Stimulated activated CD4-positive, alpha-beta T cell treated with anti-CD3 and anti-CD28 coated beads, Interleukin-15, amount 100 ng/mL, for 48 hours (primary cell): ENCODE data around the gene ANXA2R.
"Not testable (repeated sequence)": the region's sequence is repeated elsewhere in the genome, so short reads cannot be mapped to it uniquely, and the experiment has no call there.

Source experiments
- DNase-seq, 2 donors: peaks; one replicate each; pipeline ENCODE4 v3.0.0-alpha.2; 2020; ENCODE audit warnings: low read depth in 2 of 2

ANXA2R gene, protein sequence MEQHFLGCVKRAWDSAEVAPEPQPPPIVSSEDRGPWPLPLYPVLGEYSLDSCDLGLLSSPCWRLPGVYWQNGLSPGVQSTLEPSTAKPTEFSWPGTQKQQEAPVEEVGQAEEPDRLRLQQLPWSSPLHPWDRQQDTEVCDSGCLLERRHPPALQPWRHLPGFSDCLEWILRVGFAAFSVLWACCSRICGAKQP

GRCh38 chr5:43040287-43041098, at the start of gene ANXA2R:
TSS of gene ANXA2R (minus strand) at chr5:43040319. CDS start at chr5:43040046, 273 bp downstream.
- peak; percentile 91 to 92 for DNase-seq

- DNase-seq: not testable (repeated sequence)
These were observed 46.2 kb upstream of the ANXA2R start for GRCh38 chr5:43086118-43086908.

DNA sequence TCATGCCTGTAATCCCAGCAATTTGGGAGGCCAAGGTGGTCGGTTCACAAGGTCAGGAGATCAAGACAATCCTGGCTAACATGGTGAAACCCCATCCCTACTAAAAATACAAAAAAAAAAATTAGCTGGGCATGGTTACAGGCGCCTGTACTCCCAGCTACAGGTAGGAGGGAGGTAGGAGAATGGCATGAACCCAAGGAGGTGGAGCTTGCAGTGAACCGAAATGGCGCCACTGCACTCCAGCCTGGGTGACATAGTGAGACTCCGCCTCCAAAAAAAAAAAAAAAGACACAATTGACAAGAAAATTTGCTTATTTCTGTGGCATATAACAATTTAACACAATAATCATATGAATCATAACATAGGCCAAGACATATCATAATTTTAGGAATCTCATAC, 45.3 kb upstream of the ANXA2R start:
- DNase-seq: no peak

- DNase-seq: not testable (repeated sequence)
These were observed 44.3 kb upstream of the ANXA2R start for GRCh38 chr5:43084468-43084867.

- not testable (repeated sequence) for DNase-seq
These were observed 41.2 kb upstream of the ANXA2R start for GRCh38 chr5:43081345-43081744.

GRCh38 chr5:43078956-43079355, 38.8 kb upstream of the ANXA2R start:
- DNase-seq: no peak

DNA sequence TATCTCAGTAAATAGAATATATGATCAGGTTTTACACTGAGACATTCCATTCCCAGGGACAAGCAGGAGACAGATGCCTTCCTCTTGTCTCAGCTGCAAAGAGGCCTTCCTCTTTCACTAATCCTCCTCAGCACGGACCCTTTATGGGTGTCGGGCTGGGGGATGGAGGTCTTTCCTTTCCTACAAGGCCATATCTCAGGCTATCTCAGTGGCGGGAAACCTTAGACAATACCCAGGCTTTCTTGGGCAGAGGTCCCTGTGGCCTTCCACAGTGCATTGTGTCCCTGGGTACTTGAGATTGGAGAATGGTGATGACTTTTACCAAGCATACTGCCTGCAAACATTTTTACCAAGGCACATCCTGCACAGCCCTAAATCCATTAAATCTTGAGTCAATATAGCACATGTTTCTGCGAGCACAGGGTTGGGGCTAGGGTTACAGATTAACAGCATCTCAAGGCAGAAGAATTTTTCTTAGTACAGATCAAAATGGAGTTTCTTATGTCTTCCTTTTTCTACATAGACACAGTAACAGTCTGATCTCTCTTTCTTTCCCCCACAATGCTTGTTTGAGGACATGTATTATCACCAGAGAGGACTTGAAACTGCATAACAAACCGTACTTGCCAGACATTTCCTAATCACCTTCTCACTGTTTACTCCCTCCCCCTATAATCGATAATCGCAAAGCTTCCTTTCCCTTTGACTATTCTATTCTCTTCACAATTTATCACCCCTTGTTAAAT, 37.5 kb upstream of the ANXA2R start:
- not testable (repeated sequence) for DNase-seq

- no peak for DNase-seq
These were observed 35.5 kb upstream of the ANXA2R start for GRCh38 chr5:43075319-43076293.

DNA sequence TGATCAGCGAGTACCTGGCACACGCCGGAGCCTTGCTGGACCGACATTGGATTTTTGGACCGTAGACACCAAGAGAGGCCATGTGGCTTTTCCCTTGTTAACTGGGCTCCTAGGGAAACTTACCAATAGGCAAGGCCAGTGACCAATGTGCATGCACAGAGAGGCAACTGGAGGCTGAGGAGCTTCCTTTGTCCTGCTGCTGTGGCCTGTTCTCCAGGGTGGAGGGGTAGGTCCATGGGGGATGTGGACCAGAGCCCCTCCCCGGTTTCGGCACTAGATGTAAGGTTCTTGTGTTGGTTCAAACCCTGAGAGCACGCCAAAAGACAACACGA, 34.8 kb upstream of the ANXA2R start:
- no peak for DNase-seq

DNA sequence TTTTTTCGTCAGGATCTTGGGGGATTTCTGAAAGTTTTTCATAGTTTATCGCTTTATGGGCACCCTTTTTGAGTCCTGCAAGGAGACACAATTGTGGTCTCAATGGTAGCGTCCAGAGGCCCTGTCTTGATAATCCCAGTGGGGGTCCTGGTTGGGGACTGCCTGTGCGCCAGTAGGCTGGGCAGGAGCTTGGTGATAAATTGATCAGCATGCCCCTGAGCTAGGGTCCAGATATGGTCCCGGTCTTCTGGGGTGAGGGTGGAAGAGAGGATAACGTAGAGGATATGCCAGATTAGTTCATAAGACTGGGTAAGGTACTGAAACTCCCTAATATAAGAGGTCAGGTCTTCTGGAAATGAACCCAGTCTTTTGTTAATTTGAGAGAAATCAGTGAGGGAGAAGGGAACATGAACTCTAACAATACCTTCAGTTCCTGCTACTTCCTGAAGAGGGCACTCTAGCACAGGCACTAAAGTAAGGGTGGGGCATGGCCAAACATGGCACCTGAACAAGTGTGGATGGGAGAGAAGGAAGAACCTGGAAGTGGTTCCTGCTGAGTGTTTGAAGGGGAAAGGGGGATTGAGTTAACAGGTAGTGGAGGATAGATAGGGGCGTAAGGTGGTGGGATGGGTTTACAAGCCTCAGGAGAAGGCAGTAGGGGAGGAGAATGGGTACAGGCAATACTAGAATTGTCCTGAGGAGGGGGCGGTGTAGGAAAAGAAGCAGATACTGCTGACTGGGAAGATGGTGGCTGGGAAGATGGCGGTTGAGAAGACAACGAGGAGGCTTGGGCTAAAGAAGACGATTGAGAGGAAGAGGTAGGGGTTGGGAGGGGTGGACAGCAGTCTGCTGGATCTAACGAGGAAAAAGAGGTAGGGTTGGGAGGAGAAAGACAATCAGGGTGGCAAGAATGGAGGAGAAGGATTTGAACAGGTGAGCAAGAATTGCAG, 33.8 kb upstream of the ANXA2R start:
- peak in 1 of 2 donors; percentile 39 for DNase-seq

GRCh38 chr5:43069401-43069720, 29.2 kb upstream of the ANXA2R start:
- not testable (repeated sequence) for DNase-seq

DNA sequence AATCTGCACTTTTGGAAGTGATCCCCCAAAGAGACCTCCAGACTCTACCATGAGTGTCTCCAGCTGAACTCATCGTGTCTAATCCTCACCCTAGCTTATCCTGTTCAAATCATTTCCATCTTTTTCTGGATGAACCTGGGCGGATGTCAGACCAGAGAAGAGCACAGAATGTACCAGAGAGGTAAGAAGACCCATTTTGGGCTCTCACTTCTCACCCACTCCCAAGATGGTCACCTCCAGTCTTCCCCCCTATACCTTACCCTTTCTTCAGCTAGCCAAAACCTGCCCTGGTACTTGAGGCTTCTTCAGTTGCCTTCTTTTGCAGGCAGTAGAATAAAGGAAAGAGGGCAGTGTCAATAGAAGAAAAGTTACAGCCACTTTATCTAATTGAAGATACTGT, 27.9 kb upstream of the ANXA2R start:
- no peak for DNase-seq

GRCh38 chr5:43066799-43067741, 27.0 kb upstream of the ANXA2R start:
- DNase-seq: peak; percentile 80 to 83

DNA sequence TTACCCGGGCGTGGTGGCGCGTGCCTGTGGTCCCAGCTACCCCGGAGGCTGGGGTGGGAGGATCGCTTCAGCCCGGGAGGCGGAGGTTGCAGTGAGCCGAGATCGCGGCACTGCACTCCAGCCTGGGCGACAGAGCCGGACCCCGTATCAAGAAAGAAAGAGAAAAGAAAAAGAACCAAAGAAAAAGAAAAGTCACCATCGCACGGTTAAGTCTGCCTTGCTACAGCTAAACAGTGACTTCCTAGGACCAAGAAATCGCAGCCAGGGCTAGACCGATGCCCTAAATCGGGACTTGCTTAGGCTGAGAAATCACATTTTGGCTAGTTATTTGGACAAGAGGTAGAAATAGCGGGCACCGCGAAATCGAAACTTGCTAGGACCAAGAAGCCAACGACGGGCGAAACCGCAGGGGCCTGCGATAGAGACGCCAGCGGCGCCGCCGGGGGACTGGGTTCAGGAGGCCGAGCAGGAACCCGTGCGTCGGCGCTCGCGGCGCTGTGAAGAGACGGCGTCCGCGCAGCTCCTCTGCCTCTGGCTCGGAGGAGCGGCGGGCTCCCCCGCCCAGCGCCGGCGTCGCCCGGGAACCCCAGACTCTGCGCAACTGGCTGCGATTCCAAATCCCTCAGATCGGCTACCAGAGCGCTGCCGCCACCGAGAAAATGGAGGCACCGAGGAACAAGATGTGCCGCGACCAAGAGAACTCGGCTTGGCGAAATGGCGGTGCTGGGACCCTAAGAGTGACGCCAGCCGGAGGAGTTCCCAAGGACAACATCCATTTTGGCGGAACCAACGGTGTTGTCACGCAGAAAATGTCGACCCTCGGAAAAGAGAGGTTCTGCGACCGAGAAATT, 26.1 kb upstream of the ANXA2R start:
- DNase-seq: peak; percentile 45 to 50

DNA sequence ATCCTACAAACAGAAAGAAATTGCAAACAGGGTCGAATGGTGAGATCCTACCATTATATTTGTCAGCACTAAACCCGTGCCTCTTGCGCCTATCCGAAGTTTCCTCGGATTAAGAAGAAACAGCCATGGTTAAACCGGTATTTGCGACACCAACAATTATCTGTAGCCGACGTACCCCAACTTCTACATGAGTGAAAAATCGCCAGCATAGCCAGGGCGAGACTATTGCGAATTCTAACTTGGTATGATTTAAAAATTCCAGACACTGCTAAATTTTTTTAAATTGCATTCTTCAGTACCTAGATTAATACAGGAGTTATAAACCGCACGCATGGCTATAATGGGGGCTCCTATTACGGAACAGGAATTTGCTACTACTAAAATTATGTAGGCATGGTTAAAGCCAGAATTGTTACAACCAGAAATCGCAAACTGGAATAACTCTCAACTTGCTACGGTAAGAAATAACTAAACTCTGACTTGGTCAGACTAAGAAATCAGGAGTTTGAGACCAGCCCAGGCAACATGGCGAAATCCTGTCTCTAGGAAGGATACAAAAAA, 25.3 kb upstream of the ANXA2R start:
- no peak for DNase-seq

DNA sequence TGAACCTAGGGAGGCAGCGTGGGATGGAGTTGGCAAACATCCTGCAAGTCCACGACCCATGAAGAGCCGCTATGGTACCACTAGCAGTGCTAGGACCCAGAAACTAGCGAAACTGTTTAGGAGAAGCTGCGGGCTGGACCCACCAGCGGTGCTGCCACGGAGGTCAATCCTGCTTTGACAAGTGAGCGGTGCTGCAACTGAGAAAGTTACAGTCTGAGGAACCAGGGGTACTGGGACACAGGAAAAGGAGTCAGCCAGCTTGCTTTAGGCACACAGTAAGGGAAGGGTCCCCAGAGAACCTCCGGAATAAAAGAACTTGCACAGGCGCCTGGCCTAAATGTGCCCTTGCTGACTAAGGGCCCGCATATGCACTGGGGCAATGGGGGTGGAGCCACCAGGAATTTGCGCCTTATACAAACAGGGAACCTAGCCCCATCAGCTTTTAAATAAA, 23.6 kb upstream of the ANXA2R start:
- no peak for DNase-seq
